DMS114 treated with DMSO at 0.1 percent for 48 hours (cell line): Measurements from ENCODE around the gene LTBP1.
"Not testable (repeated sequence)": the region's sequence is repeated elsewhere in the genome, so short reads cannot be mapped to it uniquely, and the experiment has no call there.

Experiments used
- DNase-seq: peaks from one replicate; lab custom pipeline; 2025; ENCODE audit not compliant: unreplicated experiment; lab: John Stamatoyannopoulos, UW

LTBP1 gene

GRCh38 chr2:33135645-33136044 is 188.9 kb downstream of the LTBP1 start:
- DNase-seq, result no peak

DNA sequence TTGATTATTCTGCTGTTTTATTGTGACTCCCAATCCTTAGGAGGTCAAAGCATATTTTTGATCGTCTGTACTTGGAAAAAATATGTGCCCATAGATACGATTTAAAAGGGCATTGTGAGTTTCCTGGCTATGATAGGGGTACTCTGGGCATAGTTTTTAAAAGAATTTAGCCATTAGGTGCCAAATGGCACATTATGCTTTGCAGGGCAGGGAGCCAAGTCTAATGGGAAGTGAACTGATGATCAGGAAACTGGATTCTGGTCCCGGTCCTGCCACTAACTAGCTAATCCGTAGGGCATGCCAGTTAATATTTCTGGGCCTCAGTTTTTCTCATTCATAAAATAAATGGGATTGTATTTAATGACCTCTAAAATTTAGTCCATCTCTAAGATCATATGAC is 189.3 kb downstream of the LTBP1 start:
- no peak for DNase-seq

GRCh38 chr2:33136566-33136965 is 189.8 kb downstream of the LTBP1 start:
- no peak for DNase-seq

GRCh38 chr2:33137331-33137730 is 190.6 kb downstream of the LTBP1 start:
- no peak for DNase-seq

DNA sequence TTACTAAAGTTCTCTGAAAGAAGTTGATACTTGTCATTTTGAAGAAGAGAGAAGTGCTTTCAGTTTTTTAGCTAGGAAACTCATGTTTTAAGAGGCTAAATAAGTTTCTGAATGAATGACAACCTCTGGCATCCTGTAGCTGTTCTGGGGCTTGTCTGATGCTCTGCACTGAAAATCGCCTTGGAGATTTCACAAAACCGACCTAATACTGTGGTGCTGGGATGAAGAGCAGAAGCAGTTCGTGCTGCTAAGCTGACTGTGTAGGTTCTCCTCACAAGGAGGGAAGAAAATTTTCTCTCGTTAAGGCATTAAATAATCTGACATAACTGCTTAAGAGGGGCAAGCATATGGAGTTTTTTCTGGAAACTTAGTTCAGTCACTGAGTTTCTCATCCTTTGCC is 193.2 kb downstream of the LTBP1 start:
- DNase-seq, result no peak

DNA sequence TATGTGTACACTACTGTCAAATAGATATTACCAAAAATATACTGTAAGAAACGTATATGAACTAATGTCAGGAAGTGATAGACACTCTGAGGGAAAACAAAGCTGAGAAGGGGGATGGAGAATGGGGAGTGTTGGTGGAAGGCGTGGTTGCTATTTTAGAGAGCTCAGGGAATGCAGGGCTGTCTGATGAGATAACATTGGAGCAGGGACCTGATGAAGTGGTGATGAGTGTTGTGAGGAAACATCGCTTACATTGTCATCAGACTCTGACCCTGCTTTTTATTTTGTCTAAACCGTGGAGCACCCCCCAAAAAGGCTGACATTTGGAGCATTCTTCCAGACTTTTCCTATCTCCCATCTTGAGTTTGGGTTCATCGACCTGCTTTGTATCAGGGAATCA is 194.7 kb downstream of the LTBP1 start:
- no peak for DNase-seq

GRCh38 chr2:33142810-33143209 is 196.1 kb downstream of the LTBP1 start:
- DNase-seq, result no peak

GRCh38 chr2:33144243-33144642 is 197.5 kb downstream of the LTBP1 start:
- DNase-seq, result no peak

DNA sequence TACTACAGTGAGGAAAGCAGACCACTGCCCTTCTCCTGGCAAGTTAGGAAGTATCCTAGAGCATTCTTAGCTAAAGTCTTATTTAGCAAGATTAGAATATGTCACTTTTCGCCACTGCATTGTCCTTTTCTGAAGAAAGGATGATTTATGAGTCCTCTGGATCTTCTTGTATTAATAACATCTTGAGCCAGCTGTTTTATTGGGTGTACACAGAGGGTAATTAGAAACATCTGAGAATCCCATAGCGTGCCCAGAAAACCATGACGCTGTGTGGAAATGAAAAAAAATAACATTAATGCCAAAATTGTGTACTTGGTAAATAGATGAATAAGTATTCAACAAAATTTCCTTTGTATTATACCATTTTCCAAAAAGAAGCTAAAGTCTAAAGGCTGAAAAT is 198.7 kb downstream of the LTBP1 start:
- no peak for DNase-seq

DNA sequence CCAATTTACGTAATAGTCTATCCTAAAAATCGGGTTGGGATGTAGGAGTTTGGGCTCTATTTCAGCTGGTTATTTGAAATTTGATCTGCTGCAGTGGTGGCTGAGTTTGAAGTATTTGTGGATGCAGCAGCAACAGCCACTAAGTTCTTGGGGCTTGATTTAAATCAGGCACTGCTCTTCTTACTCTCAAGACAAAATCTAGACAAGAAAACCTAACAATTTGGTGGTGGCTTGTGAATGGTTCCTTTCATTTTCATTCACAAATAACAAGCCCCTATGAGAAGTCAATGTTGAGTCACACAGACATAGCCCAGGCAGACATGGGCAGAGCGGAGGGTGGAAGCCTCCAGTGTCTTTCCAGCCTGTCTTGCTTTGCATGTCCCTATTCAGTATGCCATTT is 199.3 kb downstream of the LTBP1 start:
- no peak for DNase-seq

DNA sequence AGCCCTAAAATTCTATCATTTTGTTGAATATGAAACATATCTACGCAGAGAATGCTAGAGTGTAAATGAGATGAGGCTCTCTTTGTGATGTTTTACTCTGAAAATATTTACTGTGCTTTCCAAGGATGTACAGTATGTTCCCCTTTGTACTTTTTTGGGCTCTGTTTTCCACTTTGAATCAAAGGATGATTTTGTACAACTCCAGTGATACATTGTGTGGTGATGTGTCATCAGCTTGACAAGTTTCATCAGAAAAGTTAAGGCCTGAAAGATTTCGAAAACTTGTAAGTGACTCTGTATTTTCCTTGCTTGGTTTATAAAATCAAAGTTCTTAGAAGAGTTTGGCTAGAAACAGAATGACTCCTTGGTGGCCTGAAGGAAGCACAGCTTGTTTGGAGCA is 206.3 kb downstream of the LTBP1 start:
- DNase-seq, result no peak

GRCh38 chr2:33158482-33159003 is 211.8 kb downstream of the LTBP1 start:
- no peak for DNase-seq

- DNase-seq, result no peak
These were observed 213.4 kb downstream of the LTBP1 start for GRCh38 chr2:33160191-33160590.

DNA sequence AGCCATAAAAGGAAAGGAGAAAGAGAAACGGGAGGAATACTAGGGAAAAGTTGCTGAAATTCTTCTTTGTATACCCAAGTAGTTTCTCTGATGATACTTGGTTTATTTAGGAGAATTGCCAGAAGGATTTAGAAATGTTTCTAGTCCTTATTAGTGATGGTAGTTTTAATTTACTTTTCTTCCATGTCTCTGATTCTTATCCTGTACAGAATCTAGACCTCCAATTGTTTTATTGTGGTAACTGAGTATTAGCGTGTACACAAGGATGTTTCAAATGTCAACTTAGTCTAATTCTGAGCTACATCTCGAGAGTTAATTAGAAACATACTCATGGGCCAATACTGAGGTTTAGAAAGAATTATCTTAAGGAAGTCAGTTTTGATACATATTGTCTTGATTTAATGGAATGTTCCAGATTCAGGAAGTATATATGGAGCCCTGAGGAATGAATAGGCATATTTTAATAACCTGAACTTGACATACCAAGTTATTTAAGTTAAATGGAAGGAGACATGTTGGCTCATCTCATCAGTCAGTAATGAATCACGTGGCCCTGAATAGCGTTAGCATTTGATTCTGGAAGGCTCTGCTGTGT is 219.6 kb downstream of the LTBP1 start:
- DNase-seq, result no peak

- no peak for DNase-seq
These were observed 221.0 kb downstream of the LTBP1 start for GRCh38 chr2:33167622-33168245.

DNA sequence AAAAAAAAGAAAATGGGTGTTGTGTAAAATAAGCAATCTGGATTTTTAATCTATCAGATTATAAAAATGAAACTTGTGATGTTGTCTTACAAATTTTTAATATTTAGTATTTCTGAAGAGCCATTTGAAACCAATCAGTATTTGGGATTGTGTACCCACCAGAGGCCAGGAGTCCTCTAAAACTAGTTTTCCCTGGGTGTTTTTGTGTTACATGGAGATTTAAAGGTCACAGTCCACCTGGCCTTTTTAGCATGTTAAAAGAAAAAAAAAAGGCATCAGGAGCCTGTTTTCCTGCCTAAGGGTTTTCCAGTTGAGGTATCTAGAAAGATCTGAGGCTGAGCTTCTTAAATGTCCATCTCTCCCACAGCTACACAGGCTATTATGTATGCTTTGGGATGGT is 221.7 kb downstream of the LTBP1 start:
- DNase-seq, result no peak

- DNase-seq, result no peak
These were observed 222.2 kb downstream of the LTBP1 start for GRCh38 chr2:33168922-33169321.

GRCh38 chr2:33170251-33170650 is 223.5 kb downstream of the LTBP1 start:
- not testable (repeated sequence) for DNase-seq

- no peak for DNase-seq
These were observed 230.9 kb downstream of the LTBP1 start for GRCh38 chr2:33177627-33178026.

GRCh38 chr2:33178209-33178608 is 231.5 kb downstream of the LTBP1 start:
- no peak for DNase-seq

- DNase-seq, result no peak
These were observed 234.2 kb downstream of the LTBP1 start for GRCh38 chr2:33180915-33181314.

GRCh38 chr2:33181466-33181865 is 234.7 kb downstream of the LTBP1 start:
- no peak for DNase-seq

GRCh38 chr2:33184041-33184440 is 237.3 kb downstream of the LTBP1 start:
- DNase-seq, result no peak
